Caco-2 (cell line): ENCODE data around the gene ARHGAP21. TPM values are rescaled to one million over a fixed set of nuclear protein-coding genes. Genes with fewer than 3 reads are reported as not detected.

ENCODE experiments used
- BruUV-seq: library from RNA; stranded (reverse); fragments of 400-500 nt; replicated peaks from 2 replicates; lab custom pipeline; 2021; lab: Mats Ljungman, UMichigan
- CTCF ChIA-PET: fragments of 300-600 bp; sonication (Branson Sonifier 250); formaldehyde crosslinking; loops from one replicate; lab custom pipeline; 2022; ENCODE audit warnings: antibody characterized with exemption; lab: Charles Lee
- POLR2A ChIA-PET: fragments of 300-600 bp; sonication (Branson Sonifier 250); formaldehyde crosslinking; loops from one replicate; lab custom pipeline; 2022; ENCODE audit warnings: antibody characterized with exemption; lab: Charles Lee
- DNase-seq, 2 experiments: peaks; one replicate each; pipeline versions ENCODE4 v3.0.0 to v3.0.0-alpha.2; 2020 to 2022
- H3K27me3 ChIP-seq: replicated peaks from 2 replicates; pipeline ENCODE4 v1.6.0; 2011; ENCODE audit warnings: low read length; ENCODE audit not compliant: control insufficient read depth, insufficient read depth
- H3K36me3 ChIP-seq: 2 replicates; pipeline ENCODE4 v1.5.1; 2011; ENCODE audit warnings: low read length; ENCODE audit not compliant: control insufficient read depth, insufficient read depth
- H3K4me1 ChIP-seq: fragments of 250-450 bp; sonication (Bioruptor Pico); 2 replicates; pipeline ENCODE4 v1.5.1; 2020; ENCODE audit warnings: mild to moderate bottlenecking
- H3K4me3 ChIP-seq: 2 replicates; pipeline ENCODE4 v1.5.1; 2011; ENCODE audit warnings: low read depth, mild to moderate bottlenecking, control low read depth, low read length
- H3K9me3 ChIP-seq: fragments of 250-450 bp; sonication (Bioruptor Pico); 2 replicates; pipeline ENCODE4 v1.5.1; 2020; ENCODE audit warnings: mild to moderate bottlenecking, moderate library complexity
- H3K27ac Mint-ChIP-seq: one replicate; pipeline ENCODE4 v1.8.0; 2022; ENCODE audit warnings: mixed read lengths; ENCODE audit not compliant: unreplicated experiment
- H3K27me3 Mint-ChIP-seq: one replicate; pipeline ENCODE4 v1.8.0; 2022; ENCODE audit warnings: mixed read lengths; ENCODE audit not compliant: insufficient read depth, unreplicated experiment
- H3K36me3 Mint-ChIP-seq: one replicate; pipeline ENCODE4 v1.8.0; 2022; ENCODE audit warnings: mild to moderate bottlenecking, mixed read lengths; ENCODE audit not compliant: insufficient read depth, unreplicated experiment
- H3K4me1 Mint-ChIP-seq: one replicate; pipeline ENCODE4 v1.8.0; 2022; ENCODE audit warnings: low read depth, mixed read lengths; ENCODE audit not compliant: unreplicated experiment
- H3K4me3 Mint-ChIP-seq: one replicate; pipeline ENCODE4 v1.8.0; 2022; ENCODE audit warnings: mild to moderate bottlenecking, moderate library complexity, mixed read lengths; ENCODE audit not compliant: unreplicated experiment
- H3K9me3 Mint-ChIP-seq: one replicate; pipeline ENCODE4 v1.8.0; 2022; ENCODE audit warnings: mixed read lengths; ENCODE audit not compliant: unreplicated experiment
- CTCF ChIP-seq, 2 experiments: fragments of 200-600 bp in 1 of 2; IDR thresholded peaks; 1 replicate in 1 of 2; 2 replicates in 1 of 2; pipeline versions ENCODE4 v1.5.1 to v1.8.0; 2011 to 2022; ENCODE audit warnings: antibody characterized with exemption in 1 of 2, control low read depth in 1 of 2, inconsistent platforms in 1 of 2, low read depth in 1 of 2, low read length in 1 of 2, mild to moderate bottlenecking in 1 of 2, moderate library complexity in 1 of 2; ENCODE audit not compliant: insufficient read depth in 1 of 2, severe bottlenecking in 1 of 2, unreplicated experiment in 1 of 2
- intact Hi-C: fragments of 100-400 bp; cut with micrococcal nuclease; formaldehyde crosslinking; loops from one replicate; pipeline ENCODE4 v1.10.0; 2022; ENCODE audit not compliant: unreplicated experiment
- total RNA-seq: library from RNA; stranded (reverse); gene quantifications from 2 replicates; pipeline ENCODE4 v1.2.3, GENCODE V29; 2022

The ARHGAP21 gene
- total RNA-seq, 1 experiment from 2014 or later: 99.1 TPM

- Histone ChIP-seq H3K27me3 (no peaks in the 10 kb centered on the region), H3K36me3 (no peaks in the 10 kb centered on the region), H3K4me1 (peaks cover 5% of the 10 kb centered on the region), H3K9me3 (no peaks in the 10 kb centered on the region), H3K4me3 (no peak overlapping the region)
- Mint-ChIP-seq H3K27ac (no peak overlapping the region), H3K27me3 (no peaks in the 10 kb centered on the region), H3K9me3 (no peaks in the 10 kb centered on the region), H3K36me3 (peaks cover 6% of the 10 kb centered on the region), H3K4me3 (no peak overlapping the region), H3K4me1 (peaks cover 8% of the 10 kb centered on the region)
- intact Hi-C loops: loop anchor here (10.0 kb wide), 1 partner anchor 189 kb away; no protein-coding TSS in a partner anchor
- no peak for DNase-seq
- CTCF ChIA-PET: no interaction called here
- no TSS peak for BruUV-seq
- POLR2A ChIA-PET: no interaction called here
- no peak for TF ChIP-seq CTCF (IDR thresholded peaks at IDR 0.05; ENCODE audit: insufficient read depth in 1 of 2, low read depth in 1 of 2, low read length in 1 of 2, severe bottlenecking in 1 of 2, unreplicated experiment in 1 of 2)
These were observed 77.9 kb downstream of the ARHGAP21 start for GRCh38 chr10:24645784-24646183.

DNA sequence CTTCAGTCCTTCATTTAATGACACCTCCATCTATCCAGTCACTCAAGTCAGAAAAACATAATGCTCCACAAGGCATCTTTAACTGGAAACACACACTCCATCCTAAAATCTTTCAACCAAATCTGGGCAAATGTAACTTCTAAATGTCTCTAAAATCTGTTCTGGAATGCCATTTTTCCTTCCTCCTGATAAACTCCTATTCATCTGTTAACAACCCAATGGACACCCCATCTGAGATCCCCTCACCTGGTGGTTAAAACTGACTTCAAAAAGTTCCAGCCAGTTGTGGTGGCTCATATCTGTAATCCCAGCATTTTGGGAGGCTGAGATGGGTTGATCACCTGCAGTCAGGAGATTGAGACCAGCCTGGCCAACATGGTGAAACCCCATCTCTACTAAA, 78.7 kb downstream of the ARHGAP21 start:
- Mint-ChIP-seq H3K36me3 (peaks cover 6% of the 10 kb centered on the region), H3K9me3 (no peaks in the 10 kb centered on the region), H3K27ac (no peak overlapping the region), H3K4me3 (no peak overlapping the region), H3K4me1 (peaks cover 8% of the 10 kb centered on the region), H3K27me3 (no peaks in the 10 kb centered on the region)
- CTCF ChIA-PET: no interaction called here
- Histone ChIP-seq H3K9me3 (no peaks in the 10 kb centered on the region), H3K4me1 (peaks cover 5% of the 10 kb centered on the region), H3K4me3 (no peak overlapping the region), H3K36me3 (no peaks in the 10 kb centered on the region), H3K27me3 (no peaks in the 10 kb centered on the region)
- no peak for DNase-seq
- intact Hi-C loops: loop anchor here (10.0 kb wide), 1 partner anchor 190 kb away; no protein-coding TSS in a partner anchor
- POLR2A ChIA-PET: no interaction called here
- no TSS peak for BruUV-seq
- no peak for TF ChIP-seq CTCF (IDR thresholded peaks at IDR 0.05; ENCODE audit: insufficient read depth in 1 of 2, low read depth in 1 of 2, low read length in 1 of 2, severe bottlenecking in 1 of 2, unreplicated experiment in 1 of 2)

GRCh38 chr10:24643679-24644209, 79.9 kb downstream of the ARHGAP21 start:
- Histone ChIP-seq H3K4me3 (no peak overlapping the region), H3K27me3 (no peaks in the 10 kb centered on the region), H3K4me1 (peaks cover 5% of the 10 kb centered on the region), H3K9me3 (no peaks in the 10 kb centered on the region), H3K36me3 (no peaks in the 10 kb centered on the region)
- no peaks in the 10 kb centered on the region for H3K4me1 Mint-ChIP-seq
- no peaks in the 10 kb centered on the region for H3K27me3 Mint-ChIP-seq
- TF ChIP-seq CTCF (IDR thresholded peaks at IDR 0.05; ENCODE audit: insufficient read depth in 1 of 2, low read depth in 1 of 2, low read length in 1 of 2, severe bottlenecking in 1 of 2, unreplicated experiment in 1 of 2): no peak
- no peak overlapping the region for H3K27ac Mint-ChIP-seq
- intact Hi-C loops: loop anchor here (1.0 to 10.0 kb wide), 8 partner anchors 38 to 584 kb away; partner anchors contain the start of genes ENKUR, PRTFDC1 and THNSL1
- no peak for DNase-seq
- H3K4me3 Mint-ChIP-seq: no peak overlapping the region
- no peaks in the 10 kb centered on the region for H3K9me3 Mint-ChIP-seq
- POLR2A ChIA-PET: no interaction called here
- no TSS peak for BruUV-seq
- H3K36me3 Mint-ChIP-seq: peaks cover 6% of the 10 kb centered on the region
- CTCF ChIA-PET: interaction anchor here (0.9 to 1.8 kb wide), 3 partner anchors 346 to 437 kb away, joined by 3 to 7 read pairs (median 6); no protein-coding TSS in a partner anchor
